H9 (cell line): Measurements from ENCODE around the gene GOT1. TPM values are rescaled to one million over a fixed set of nuclear protein-coding genes. Genes with fewer than 3 reads are reported as not detected.

ENCODE experiments used
- DNase-seq: peaks from one replicate; pipeline ENCODE4 v3.0.0-alpha.2; 2017
- H2AFZ ChIP-seq: one replicate; pipeline ENCODE4 v1.6.1; 2013; ENCODE audit warnings: mild to moderate bottlenecking, low read length, control low read depth, moderate library complexity
- H2AK5ac ChIP-seq: 2 replicates; pipeline ENCODE4 v1.6.1; 2013; ENCODE audit warnings: low read length, control low read depth, mixed read lengths; ENCODE audit not compliant: insufficient read length
- H2BK120ac ChIP-seq: one replicate; pipeline ENCODE4 v1.6.1; 2013; ENCODE audit warnings: low read depth, mild to moderate bottlenecking, low read length, control low read depth, inconsistent platforms; ENCODE audit not compliant: poor library complexity, severe bottlenecking
- H2BK12ac ChIP-seq: 2 replicates; pipeline ENCODE4 v1.6.1; 2013; ENCODE audit warnings: low read length, control low read depth, mixed read lengths, low read depth; ENCODE audit not compliant: insufficient read length
- H2BK15ac ChIP-seq: 2 replicates; pipeline ENCODE4 v1.6.1; 2013; ENCODE audit warnings: low read depth, low read length, control low read depth
- H2BK20ac ChIP-seq: one replicate; pipeline ENCODE4 v1.6.1; 2013; ENCODE audit warnings: low read depth, mild to moderate bottlenecking, low read length, control low read depth, inconsistent platforms; ENCODE audit not compliant: poor library complexity, severe bottlenecking
- H2BK5ac ChIP-seq: 2 replicates; pipeline ENCODE4 v1.6.1; 2013; ENCODE audit warnings: low read length, control low read depth, mixed read lengths; ENCODE audit not compliant: insufficient read length
- H3K14ac ChIP-seq: 2 replicates; pipeline ENCODE4 v1.6.1; 2013; ENCODE audit warnings: low read length, control low read depth; ENCODE audit not compliant: insufficient read depth
- H3K18ac ChIP-seq: 2 replicates; pipeline ENCODE4 v1.6.1; 2013; ENCODE audit warnings: low read depth, mild to moderate bottlenecking, mixed read lengths, low read length, control low read depth; ENCODE audit not compliant: insufficient read length
- H3K23ac ChIP-seq: 2 replicates; pipeline ENCODE4 v1.6.1; 2013; ENCODE audit warnings: low read length, control low read depth, mixed read lengths, low read depth; ENCODE audit not compliant: insufficient read length
- H3K23me2 ChIP-seq: 2 replicates; pipeline ENCODE4 v1.6.1; 2013; ENCODE audit warnings: low read depth, mild to moderate bottlenecking, mixed read lengths, low read length, control low read depth; ENCODE audit not compliant: insufficient read length, poor library complexity, severe bottlenecking
- H3K27ac ChIP-seq: 2 replicates; pipeline ENCODE4 v1.5.1; 2013; ENCODE audit warnings: low read length, control low read depth, mixed read lengths, low read depth; ENCODE audit not compliant: insufficient read length
- H3K27me3 ChIP-seq: 2 replicates; pipeline ENCODE4 v1.6.1; 2013; ENCODE audit warnings: low read length, control low read depth, inconsistent platforms; ENCODE audit not compliant: insufficient read depth
- H3K4ac ChIP-seq: 2 replicates; pipeline ENCODE4 v1.6.1; 2013; ENCODE audit warnings: low read depth, mild to moderate bottlenecking, control low read depth, inconsistent platforms, low read length, moderate library complexity
- H3K4me1 ChIP-seq: 2 replicates; pipeline ENCODE4 v1.6.1; 2013; ENCODE audit warnings: low read length, control low read depth, inconsistent platforms; ENCODE audit not compliant: insufficient read depth
- H3K4me2 ChIP-seq: 2 replicates; pipeline ENCODE4 v1.6.1; 2013; ENCODE audit warnings: low read length, control low read depth, mixed read lengths; ENCODE audit not compliant: insufficient read length, insufficient read depth
- H3K56ac ChIP-seq: 2 replicates; pipeline ENCODE4 v1.6.1; 2013; ENCODE audit warnings: low read depth, mild to moderate bottlenecking, mixed read lengths, low read length, control low read depth; ENCODE audit not compliant: insufficient read length
- H3K79me1 ChIP-seq: 2 replicates; pipeline ENCODE4 v1.6.1; 2013; ENCODE audit warnings: low read depth, mild to moderate bottlenecking, moderate library complexity, low read length, control low read depth, inconsistent platforms; ENCODE audit not compliant: insufficient read depth, poor library complexity, severe bottlenecking
- H3K79me2 ChIP-seq: 2 replicates; pipeline ENCODE4 v1.6.1; 2013; ENCODE audit warnings: low read length, control low read depth, inconsistent platforms; ENCODE audit not compliant: insufficient read depth
- H3K9ac ChIP-seq: 2 replicates; pipeline ENCODE4 v1.6.1; 2013; ENCODE audit warnings: low read length, control low read depth, mixed read lengths; ENCODE audit not compliant: insufficient read length; ENCODE audit errors: extremely low read depth
- H3K9me3 ChIP-seq: one replicate; pipeline ENCODE4 v1.6.1; 2013; ENCODE audit warnings: low read depth, low read length, inconsistent platforms; ENCODE audit not compliant: control insufficient read depth
- H3T11ph ChIP-seq: one replicate; pipeline ENCODE4 v1.6.1; 2013; ENCODE audit warnings: mild to moderate bottlenecking, low read length, control low read depth, inconsistent platforms
- H4K20me1 ChIP-seq: one replicate; pipeline ENCODE4 v1.6.1; 2013; ENCODE audit not compliant: control insufficient read depth, insufficient read length, insufficient read depth
- H4K5ac ChIP-seq: 2 replicates; pipeline ENCODE4 v1.6.1; 2013; ENCODE audit warnings: low read depth, mild to moderate bottlenecking, mixed read lengths, low read length, control low read depth; ENCODE audit not compliant: insufficient read length
- H4K8ac ChIP-seq: replicated peaks from 2 replicates; pipeline ENCODE4 v1.6.1; 2013; ENCODE audit warnings: low read length, control low read depth, mixed read lengths, low read depth; ENCODE audit not compliant: insufficient read length
- H4K91ac ChIP-seq: 2 replicates; pipeline ENCODE4 v1.6.1; 2013; ENCODE audit warnings: low read depth, mild to moderate bottlenecking, moderate library complexity, mixed read lengths, low read length, control low read depth; ENCODE audit not compliant: insufficient read length
- H3K27ac Mint-ChIP-seq, 3 experiments: 2 replicates in 2 of 3; 3 replicates in 1 of 3; pipeline ENCODE4 v1.8.0; 2020 to 2021; ENCODE audit warnings: mixed read lengths in 3 of 3, mild to moderate bottlenecking in 1 of 3, moderate library complexity in 1 of 3
- H3K27me3 Mint-ChIP-seq: 2 replicates; pipeline ENCODE4 v1.8.0; 2021; ENCODE audit warnings: low read depth, mild to moderate bottlenecking, moderate library complexity, mixed read lengths
- H3K36me3 Mint-ChIP-seq, 3 experiments: 2 replicates in 2 of 3; 3 replicates in 1 of 3; pipeline ENCODE4 v1.8.0; 2020 to 2021; ENCODE audit warnings: low read depth in 3 of 3, mixed read lengths in 3 of 3; ENCODE audit not compliant: insufficient read depth in 1 of 3
- H3K4me1 Mint-ChIP-seq, 2 experiments: 2 replicates each; pipeline ENCODE4 v1.8.0; 2020; ENCODE audit warnings: mixed read lengths in 2 of 2
- H3K4me3 Mint-ChIP-seq, 2 experiments: 2 replicates in 1 of 2; 3 replicates in 1 of 2; pipeline ENCODE4 v1.8.0; 2020 to 2021; ENCODE audit warnings: mild to moderate bottlenecking in 2 of 2, mixed read lengths in 2 of 2, moderate library complexity in 1 of 2
- H3K9me3 Mint-ChIP-seq, 2 experiments: 2 replicates in 1 of 2; 3 replicates in 1 of 2; pipeline ENCODE4 v1.8.0; 2020; ENCODE audit warnings: mild to moderate bottlenecking in 2 of 2, mixed read lengths in 2 of 2, moderate library complexity in 1 of 2
- total RNA-seq: library from RNA; stranded (reverse); gene quantifications from 2 replicates; pipeline ENCODE4 v1.2.1, GENCODE V29; 2021
- TF ChIP-seq, protein P1 (sequence below): fragments of 200-600 bp; sonication (generic); conservative IDR thresholded peaks from 3 replicates; pipeline ENCODE4 v1.8.0; 2021; ENCODE audit warnings: antibody characterized with exemption, mild to moderate bottlenecking

GOT1 gene
- total RNA-seq, 1 experiment from 2014 or later, result 43.3 TPM

DNA sequence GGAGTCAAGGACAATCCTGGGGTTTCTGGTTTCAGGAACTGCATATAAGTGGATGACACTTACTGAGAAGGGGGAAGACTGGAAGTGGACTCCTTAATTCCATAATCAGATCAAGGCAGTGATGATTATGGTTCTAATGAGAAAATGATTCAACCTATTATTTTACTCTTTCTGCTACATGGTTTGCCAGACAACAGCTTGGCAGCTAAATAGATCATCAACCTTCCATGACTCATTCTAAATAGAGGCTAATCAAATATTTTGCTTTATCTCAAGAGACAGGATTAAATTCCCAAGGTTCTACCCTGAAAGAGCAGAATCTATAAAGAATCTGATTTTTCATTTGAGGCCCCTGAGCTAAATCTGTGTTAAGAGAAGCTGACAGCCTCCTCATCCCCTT, 55.0 kb downstream of the GOT1 start:
- Histone ChIP-seq H3K4me2 (no peak overlapping the region), H4K8ac (no peak overlapping the region)

More for the DNA sequence above, 55.0 kb downstream of the GOT1 start:
- H3K27me3 ChIP-seq, result no peaks in the 10 kb centered on the region
- TF ChIP-seq, protein P1, sequence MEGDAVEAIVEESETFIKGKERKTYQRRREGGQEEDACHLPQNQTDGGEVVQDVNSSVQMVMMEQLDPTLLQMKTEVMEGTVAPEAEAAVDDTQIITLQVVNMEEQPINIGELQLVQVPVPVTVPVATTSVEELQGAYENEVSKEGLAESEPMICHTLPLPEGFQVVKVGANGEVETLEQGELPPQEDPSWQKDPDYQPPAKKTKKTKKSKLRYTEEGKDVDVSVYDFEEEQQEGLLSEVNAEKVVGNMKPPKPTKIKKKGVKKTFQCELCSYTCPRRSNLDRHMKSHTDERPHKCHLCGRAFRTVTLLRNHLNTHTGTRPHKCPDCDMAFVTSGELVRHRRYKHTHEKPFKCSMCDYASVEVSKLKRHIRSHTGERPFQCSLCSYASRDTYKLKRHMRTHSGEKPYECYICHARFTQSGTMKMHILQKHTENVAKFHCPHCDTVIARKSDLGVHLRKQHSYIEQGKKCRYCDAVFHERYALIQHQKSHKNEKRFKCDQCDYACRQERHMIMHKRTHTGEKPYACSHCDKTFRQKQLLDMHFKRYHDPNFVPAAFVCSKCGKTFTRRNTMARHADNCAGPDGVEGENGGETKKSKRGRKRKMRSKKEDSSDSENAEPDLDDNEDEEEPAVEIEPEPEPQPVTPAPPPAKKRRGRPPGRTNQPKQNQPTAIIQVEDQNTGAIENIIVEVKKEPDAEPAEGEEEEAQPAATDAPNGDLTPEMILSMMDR, result no peak
- no peak overlapping the region for H3T11ph ChIP-seq
- H3K79me2 ChIP-seq, result no peaks in the 10 kb centered on the region
- H3K14ac ChIP-seq, result no peak overlapping the region
- H3K27me3 Mint-ChIP-seq, result peaks cover 5% of the 10 kb centered on the region
- no peak overlapping the region for H2AFZ ChIP-seq
- H3K4me1 Mint-ChIP-seq, result peaks cover 0 to 4% of the 10 kb centered on the region in 2 experiments; a peak in 2 of 4 replicates
- H2BK15ac ChIP-seq, result no peak overlapping the region
- H3K36me3 Mint-ChIP-seq, result no peaks in the 10 kb centered on the region; a peak in 1 of 7 replicates
- no peaks in the 10 kb centered on the region for H4K20me1 ChIP-seq
- H2BK5ac ChIP-seq, result no peak overlapping the region
- no peak overlapping the region for H3K18ac ChIP-seq
- H3K4me1 ChIP-seq, result no peaks in the 10 kb centered on the region
- no peak overlapping the region for H2BK12ac ChIP-seq
- no peak overlapping the region for H4K5ac ChIP-seq
- no peak overlapping the region for H2BK120ac ChIP-seq
- no peak overlapping the region for H3K4me3 Mint-ChIP-seq
- H2AK5ac ChIP-seq, result no peak overlapping the region
- H3K9me3 Mint-ChIP-seq, result peaks cover 0 to 5% of the 10 kb centered on the region in 2 experiments; a peak in 1 of 5 replicates
- DNase-seq, result no peak
- no peak overlapping the region for H3K4ac ChIP-seq
- no peaks in the 10 kb centered on the region for H3K79me1 ChIP-seq
- no peak overlapping the region for H3K27ac Mint-ChIP-seq
- no peaks in the 10 kb centered on the region for H3K23me2 ChIP-seq
- H3K23ac ChIP-seq, result no peak overlapping the region
- H2BK20ac ChIP-seq, result no peak overlapping the region
- no peak overlapping the region for H3K56ac ChIP-seq
- no peak overlapping the region for H3K9ac ChIP-seq
- H3K9me3 ChIP-seq, result no peaks in the 10 kb centered on the region
- H3K27ac ChIP-seq, result no peak overlapping the region
- no peak overlapping the region for H4K91ac ChIP-seq
